ENCODE results near the gene ABRACL.

DNA sequence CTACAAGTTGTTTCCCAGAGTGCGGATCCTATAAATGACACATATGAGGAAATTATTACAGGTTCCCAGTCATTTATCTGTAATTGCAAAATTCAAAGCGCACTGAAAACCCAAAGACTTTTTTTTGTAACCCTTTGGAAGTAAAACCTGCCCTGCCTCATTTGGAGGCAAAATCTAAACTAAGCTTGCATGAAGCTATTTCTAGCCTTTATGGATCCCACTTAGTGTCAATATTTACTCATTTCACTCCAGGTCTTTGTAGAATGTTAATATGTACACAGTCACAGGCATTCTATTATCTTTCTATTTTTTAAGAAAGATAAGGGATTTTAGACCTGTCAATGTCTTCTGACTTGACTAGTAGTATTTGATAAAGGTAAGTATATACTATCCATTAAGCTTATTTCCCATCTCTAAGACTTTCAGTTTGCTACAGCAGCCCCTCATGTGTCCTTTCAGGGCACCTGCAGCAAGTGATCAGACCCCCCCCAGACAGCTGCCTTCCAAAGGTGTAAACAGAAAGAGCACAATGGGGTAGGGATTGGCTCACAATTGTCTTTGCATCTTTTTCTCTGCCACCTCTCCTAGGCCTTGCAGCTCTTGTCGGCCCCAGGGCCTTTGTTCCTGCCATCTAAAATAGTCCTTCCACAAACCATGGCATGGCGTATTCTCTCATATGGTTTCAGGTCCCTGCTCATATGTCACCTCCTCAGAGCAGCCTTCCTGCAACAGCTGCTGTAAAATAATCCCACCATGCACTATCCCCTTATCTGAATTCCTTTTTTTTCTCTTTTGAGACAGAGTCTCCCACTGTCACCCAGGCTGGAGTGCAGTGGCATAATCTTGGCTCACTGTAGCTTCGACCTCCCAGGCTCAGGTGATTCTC lies 39.2 kb upstream of the ABRACL start:
- TF ChIP-seq CTCF (conservative IDR thresholded peaks at IDR 0.05; ENCODE audit: low read length) (no peak), EZH2phosphoT487 (IDR thresholded peaks at IDR 0.05; ENCODE audit: borderline replicate concordance) (no peak)

Data from Loucy (cell line).